SK-N-SH treated with all-trans-retinoic acid at 6 μM for 48 hours (cell line): ENCODE data around the gene F5.

Experiments used
- ATAC-seq: fragments of 200-7000 bp; cut with Tn5 transposase; 3 replicates; pipeline ENCODE4 v1.9.1; 2020; ENCODE audit warnings: mild to moderate bottlenecking, moderate library complexity
- ARNTL ChIP-seq: fragments of 450-650 bp; formaldehyde crosslinking; IDR thresholded peaks from 2 replicates; pipeline ENCODE4 v1.5.0; 2020; ENCODE audit warnings: low read depth, mild to moderate bottlenecking, moderate library complexity, borderline replicate concordance
- BACH2 ChIP-seq: fragments of 250-450 bp; sonication (Bioruptor Pico); IDR thresholded peaks from 2 replicates; pipeline ENCODE4 v1.9.0; 2021; ENCODE audit warnings: mild to moderate bottlenecking, borderline replicate concordance
- CSDC2 ChIP-seq: fragments of 250-450 bp; sonication (Bioruptor Pico); IDR thresholded peaks from 2 replicates; pipeline ENCODE4 v1.5.0; 2020; ENCODE audit warnings: mild to moderate bottlenecking, moderate library complexity
- CSRNP3 ChIP-seq: fragments of 250-450 bp; sonication (Bioruptor Pico); IDR thresholded peaks from 2 replicates; pipeline ENCODE4 v1.5.1; 2021; ENCODE audit warnings: mild to moderate bottlenecking, moderate library complexity
- GLIS3 ChIP-seq: fragments of 250-450 bp; sonication (Bioruptor Pico); IDR thresholded peaks from 2 replicates; pipeline ENCODE4 v1.5.0; 2020; ENCODE audit warnings: mild to moderate bottlenecking, moderate library complexity
- ISL1 ChIP-seq: fragments of 250-450 bp; sonication (Bioruptor Pico); IDR thresholded peaks from 2 replicates; pipeline ENCODE4 v2.1.2; 2022; ENCODE audit warnings: mild to moderate bottlenecking, moderate library complexity
- OSR1 ChIP-seq: fragments of 250-450 bp; sonication (Bioruptor Pico); IDR thresholded peaks from 2 replicates; pipeline ENCODE4 v1.8.0; 2022; ENCODE audit warnings: moderate library complexity, mild to moderate bottlenecking, inconsistent platforms
- PPARA ChIP-seq: fragments of 250-450 bp; sonication (Bioruptor Pico); IDR thresholded peaks from 2 replicates; pipeline ENCODE4 v1.5.0; 2020; ENCODE audit warnings: mild to moderate bottlenecking, borderline replicate concordance
- RARB ChIP-seq: fragments of 250-450 bp; sonication (Bioruptor Pico); IDR thresholded peaks from 2 replicates; pipeline ENCODE4 v1.8.0; 2021; ENCODE audit warnings: mild to moderate bottlenecking, moderate library complexity
- TCF4 ChIP-seq: fragments of 250-450 bp; sonication (Bioruptor Pico); IDR thresholded peaks from 2 replicates; pipeline ENCODE4 v1.8.0; 2021; ENCODE audit warnings: mild to moderate bottlenecking, moderate library complexity, borderline replicate concordance
- TOX ChIP-seq: fragments of 250-450 bp; sonication (Bioruptor Pico); IDR thresholded peaks from 2 replicates; pipeline ENCODE4 v1.8.0; 2021; ENCODE audit warnings: mild to moderate bottlenecking, moderate library complexity, borderline replicate concordance
- ZC3H10 ChIP-seq: fragments of 250-450 bp; sonication (Bioruptor Pico); IDR thresholded peaks from 2 replicates; pipeline ENCODE4 v1.5.1; 2021; ENCODE audit warnings: mild to moderate bottlenecking, moderate library complexity
- ZFP3 ChIP-seq: fragments of 250-450 bp; sonication (Bioruptor Pico); IDR thresholded peaks from 2 replicates; pipeline ENCODE4 v1.5.0; 2020; ENCODE audit warnings: mild to moderate bottlenecking, moderate library complexity
- ZFP30 ChIP-seq: fragments of 450-650 bp; formaldehyde crosslinking; IDR thresholded peaks from 2 replicates; pipeline ENCODE4 v1.5.0; 2022; ENCODE audit warnings: mild to moderate bottlenecking, moderate library complexity
- ZNF565 ChIP-seq: fragments of 450-650 bp; formaldehyde crosslinking; conservative IDR thresholded peaks from 2 replicates; pipeline ENCODE4 v1.5.0; 2020; ENCODE audit warnings: low read depth, mild to moderate bottlenecking, moderate library complexity
- ZNF8 ChIP-seq: fragments of 450-650 bp; formaldehyde crosslinking; IDR thresholded peaks from 2 replicates; pipeline ENCODE4 v1.5.0; 2020; ENCODE audit warnings: mild to moderate bottlenecking, moderate library complexity
- TF ChIP-seq, protein P1 (sequence below): fragments of 250-450 bp; sonication (Bioruptor Pico); IDR thresholded peaks from 2 replicates; pipeline ENCODE4 v1.8.0; 2021; ENCODE audit warnings: low read depth, mild to moderate bottlenecking, moderate library complexity, borderline replicate concordance
- TF ChIP-seq, protein P2 (sequence below): fragments of 250-450 bp; sonication (Bioruptor Pico); IDR thresholded peaks from 2 replicates; pipeline ENCODE4 v1.5.1; 2020; ENCODE audit warnings: low read depth, mild to moderate bottlenecking, moderate library complexity

F5 gene

DNA sequence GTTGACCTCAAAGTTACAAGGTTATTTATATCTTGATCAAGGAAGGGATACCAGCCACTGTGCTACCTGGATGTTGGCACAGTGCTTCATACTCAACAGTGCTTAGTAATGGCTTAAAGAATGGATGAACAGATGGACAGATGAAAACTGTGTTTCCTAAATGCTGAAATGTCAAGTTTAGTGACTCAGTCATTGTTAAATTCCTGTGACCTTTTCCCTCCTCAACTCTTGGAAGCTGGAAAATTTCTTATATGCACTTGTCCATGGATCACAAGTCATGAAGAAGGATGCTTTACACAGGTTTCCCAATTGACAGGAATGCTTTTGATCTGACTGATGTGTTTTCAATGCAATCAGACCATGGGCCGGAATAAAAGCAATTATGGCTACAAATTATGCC lies 60.9 kb downstream of the F5 start:
- no peak for ATAC-seq
- TF ChIP-seq ZC3H10 (CRISPR knock-in tag): no peak
- no peak for TF ChIP-seq ZFP30 (CRISPR knock-in tag)
- TF ChIP-seq BACH2 (CRISPR knock-in tag): no peak
- no peak for TF ChIP-seq TOX
- TF ChIP-seq TCF4 (CRISPR knock-in tag): no peak
- TF ChIP-seq GLIS3 (CRISPR knock-in tag): no peak
- TF ChIP-seq ISL1 (CRISPR knock-in tag): no peak
- TF ChIP-seq CSDC2: no peak
- no peak for TF ChIP-seq RARB (CRISPR knock-in tag)

- TF ChIP-seq CSRNP3 (CRISPR knock-in tag): no peak
- no peak for TF ChIP-seq ISL1 (CRISPR knock-in tag)
- no peak for TF ChIP-seq PPARA (CRISPR knock-in tag)
- no peak for TF ChIP-seq ZFP30 (CRISPR knock-in tag)
- TF ChIP-seq, protein P1, sequence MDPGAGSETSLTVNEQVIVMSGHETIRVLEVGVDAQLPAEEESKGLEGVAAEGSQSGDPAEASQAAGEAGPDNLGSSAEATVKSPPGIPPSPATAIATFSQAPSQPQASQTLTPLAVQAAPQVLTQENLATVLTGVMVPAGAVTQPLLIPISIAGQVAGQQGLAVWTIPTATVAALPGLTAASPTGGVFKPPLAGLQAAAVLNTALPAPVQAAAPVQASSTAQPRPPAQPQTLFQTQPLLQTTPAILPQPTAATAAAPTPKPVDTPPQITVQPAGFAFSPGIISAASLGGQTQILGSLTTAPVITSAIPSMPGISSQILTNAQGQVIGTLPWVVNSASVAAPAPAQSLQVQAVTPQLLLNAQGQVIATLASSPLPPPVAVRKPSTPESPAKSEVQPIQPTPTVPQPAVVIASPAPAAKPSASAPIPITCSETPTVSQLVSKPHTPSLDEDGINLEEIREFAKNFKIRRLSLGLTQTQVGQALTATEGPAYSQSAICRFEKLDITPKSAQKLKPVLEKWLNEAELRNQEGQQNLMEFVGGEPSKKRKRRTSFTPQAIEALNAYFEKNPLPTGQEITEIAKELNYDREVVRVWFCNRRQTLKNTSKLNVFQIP: no peak
- ATAC-seq: no peak
Measured at GRCh38 chr1:169523904-169524303, 62.4 kb downstream of the F5 start.

DNA sequence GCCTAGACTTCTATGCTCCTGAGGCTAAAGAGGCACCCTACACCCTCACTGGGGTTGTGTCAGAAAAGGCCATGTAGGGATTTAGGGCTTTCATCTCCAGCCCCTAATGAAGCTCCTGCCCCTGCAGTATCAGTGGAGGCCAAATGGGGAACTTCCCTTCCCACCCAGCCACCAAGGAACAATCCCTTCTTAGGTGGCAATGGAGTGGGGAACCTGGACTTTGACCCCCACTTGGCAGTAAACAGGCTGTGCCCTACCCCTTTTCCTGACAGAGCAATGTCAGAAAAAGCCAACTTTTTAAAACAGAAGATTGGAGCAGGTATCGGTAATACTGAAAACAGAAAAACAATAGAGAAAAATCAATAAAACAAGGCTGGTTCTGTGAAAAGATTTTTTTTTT lies 65.1 kb downstream of the F5 start:
- no peak for TF ChIP-seq ZNF8 (CRISPR knock-in tag)
- no peak for TF ChIP-seq PPARA (CRISPR knock-in tag)
- no peak for TF ChIP-seq ARNTL (CRISPR knock-in tag)
- no peak for TF ChIP-seq GLIS3 (CRISPR knock-in tag)
- TF ChIP-seq TCF4 (CRISPR knock-in tag): no peak
- TF ChIP-seq, protein P2, sequence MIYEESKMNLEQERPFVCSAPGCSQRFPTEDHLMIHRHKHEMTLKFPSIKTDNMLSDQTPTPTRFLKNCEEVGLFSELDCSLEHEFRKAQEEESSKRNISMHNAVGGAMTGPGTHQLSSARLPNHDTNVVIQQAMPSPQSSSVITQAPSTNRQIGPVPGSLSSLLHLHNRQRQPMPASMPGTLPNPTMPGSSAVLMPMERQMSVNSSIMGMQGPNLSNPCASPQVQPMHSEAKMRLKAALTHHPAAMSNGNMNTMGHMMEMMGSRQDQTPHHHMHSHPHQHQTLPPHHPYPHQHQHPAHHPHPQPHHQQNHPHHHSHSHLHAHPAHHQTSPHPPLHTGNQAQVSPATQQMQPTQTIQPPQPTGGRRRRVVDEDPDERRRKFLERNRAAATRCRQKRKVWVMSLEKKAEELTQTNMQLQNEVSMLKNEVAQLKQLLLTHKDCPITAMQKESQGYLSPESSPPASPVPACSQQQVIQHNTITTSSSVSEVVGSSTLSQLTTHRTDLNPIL (CRISPR knock-in tag): no peak
- no peak for ATAC-seq

DNA sequence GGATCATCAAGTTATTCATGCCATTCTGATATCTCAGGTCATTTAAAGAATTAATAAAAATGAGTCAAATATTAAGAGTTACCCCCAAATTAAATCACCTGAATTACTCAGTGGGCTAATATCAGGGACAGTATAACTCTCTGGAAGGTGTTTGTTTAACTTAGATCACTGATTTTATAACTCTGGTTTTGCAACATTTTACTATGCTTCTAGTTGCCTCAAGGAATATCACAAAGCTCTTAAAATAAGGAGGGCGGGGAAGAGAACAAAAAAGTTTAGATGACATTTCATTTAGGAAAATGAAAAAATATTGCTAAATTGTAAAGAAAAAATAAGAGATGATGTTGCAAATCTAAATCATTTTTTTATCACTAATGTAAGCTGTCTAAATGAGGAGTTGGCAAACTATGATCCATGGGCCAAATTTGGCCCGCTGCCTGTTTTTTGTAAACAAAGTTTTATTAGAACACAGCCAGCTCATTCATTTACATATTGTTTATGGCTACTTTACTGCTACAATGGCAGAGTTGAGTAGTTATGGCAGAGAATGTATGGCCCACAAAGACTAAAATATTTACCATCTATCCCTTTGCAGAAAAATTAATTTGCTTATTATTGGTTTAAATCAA lies 68.6 kb downstream of the F5 start:
- TF ChIP-seq TOX (no peak), ZNF8 (CRISPR knock-in tag) (no peak), GLIS3 (CRISPR knock-in tag) (no peak), BACH2 (CRISPR knock-in tag) (no peak), CSRNP3 (CRISPR knock-in tag) (no peak), OSR1 (no peak), ZFP3 (CRISPR knock-in tag) (no peak), RARB (CRISPR knock-in tag) (no peak), ZNF565 (CRISPR knock-in tag) (no peak), PPARA (CRISPR knock-in tag) (no peak), ZC3H10 (CRISPR knock-in tag) (no peak), ARNTL (CRISPR knock-in tag) (no peak), ISL1 (CRISPR knock-in tag) (no peak)
- TF ChIP-seq, protein P1: no peak
- TF ChIP-seq, protein P2 (CRISPR knock-in tag): no peak
- no peak for ATAC-seq
